Sciatic nerve (tissue), 2 donors: ENCODE results near the gene TCF3. TPM values are rescaled to one million over a fixed set of nuclear protein-coding genes. Genes with fewer than 3 reads are reported as not detected.
A peak's percentile ranks its signal among the peaks of the same experiment; 100 is the strongest.
"Not testable (repeated sequence)": the region's sequence is repeated elsewhere in the genome, so short reads cannot be mapped to it uniquely, and the experiment has no call there.

ENCODE experiments used
- ATAC-seq: fragments of 200-7000 bp; cut with Tn5 transposase; one replicate; pipeline ENCODE4 v1.9.1; 2020; ENCODE audit warnings: mild to moderate bottlenecking, moderate library complexity
- DNase-seq: peaks from one replicate; pipeline ENCODE4 v3.0.0-alpha.2; 2020; ENCODE audit warnings: low spot score
- intact Hi-C: fragments of 100-400 bp; cut with DNase I; formaldehyde crosslinking; loops from one replicate; pipeline ENCODE4 v1.14.2; 2022
- total RNA-seq: library from RNA; stranded (reverse); fragmentation: NEBNext Ultra II Directional; extraction: Animal tissue kit (Norgen Biotek cat#: 25700); gene quantifications from one replicate; pipeline ENCODE4 v1.2.1, GENCODE V29; 2021
- donor health status: DM: no; HTN: no; CAD: no.
- donor health status: DM: no; HTN: no; CAD: no.

Gene TCF3
- total RNA-seq, 1 donor from 2014 or later: 48.7 TPM

DNA sequence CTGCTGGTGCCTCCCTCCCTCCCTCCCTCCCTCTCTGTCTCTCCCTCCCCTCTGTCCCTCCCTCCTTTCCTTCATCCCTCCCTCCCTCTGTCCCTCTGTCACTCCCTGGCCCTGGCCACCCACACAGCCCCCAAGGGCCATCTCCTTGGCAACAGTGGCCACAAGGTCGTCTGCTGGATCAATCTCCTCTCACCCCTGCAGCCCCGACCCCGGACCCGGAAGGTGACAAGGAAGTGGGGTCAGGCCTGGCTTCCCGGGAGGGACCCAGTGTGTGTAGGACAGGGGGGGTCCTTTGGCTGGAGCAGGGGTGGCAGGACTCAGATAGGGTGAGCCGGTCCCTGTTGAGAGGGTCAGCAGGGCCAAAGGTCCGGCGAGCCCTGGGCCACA, 21.9 kb upstream of the TCF3 start:
- no peak for DNase-seq
- intact Hi-C loops: no loop called here
- ATAC-seq: no peak

DNA sequence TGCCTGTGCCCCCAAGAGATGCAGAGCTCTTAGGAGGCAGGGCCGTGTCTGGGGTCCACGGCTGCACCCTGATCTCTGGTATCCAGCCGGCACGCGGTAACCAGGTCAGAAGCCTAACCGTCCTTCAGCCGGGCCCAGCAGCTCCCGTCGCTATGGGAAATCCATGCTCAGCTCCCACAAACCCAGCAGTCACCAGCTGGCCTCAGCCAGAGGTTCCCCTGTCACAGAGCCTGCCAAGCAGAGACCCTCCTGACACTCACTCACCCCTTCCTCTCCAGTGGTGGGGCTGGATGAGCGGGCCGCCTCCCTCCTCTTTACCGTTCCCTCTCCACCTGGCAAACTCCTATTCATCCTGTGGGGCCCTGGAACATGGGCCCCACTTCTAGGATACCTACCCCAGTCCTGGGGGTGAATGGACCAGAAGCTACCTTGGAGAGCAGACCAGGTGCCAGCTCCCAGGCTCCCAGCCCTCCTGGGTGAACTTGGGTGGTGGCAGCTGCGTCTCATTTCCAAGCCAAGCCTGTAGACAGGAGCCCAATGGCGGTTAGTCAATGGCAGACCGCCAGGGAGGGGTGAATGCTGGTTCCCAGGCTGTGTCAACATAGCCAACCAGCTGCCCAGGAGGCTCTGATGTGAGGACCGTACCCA, 21.4 kb upstream of the TCF3 start:
- no peak for ATAC-seq
- intact Hi-C loops: no loop called here

DNA sequence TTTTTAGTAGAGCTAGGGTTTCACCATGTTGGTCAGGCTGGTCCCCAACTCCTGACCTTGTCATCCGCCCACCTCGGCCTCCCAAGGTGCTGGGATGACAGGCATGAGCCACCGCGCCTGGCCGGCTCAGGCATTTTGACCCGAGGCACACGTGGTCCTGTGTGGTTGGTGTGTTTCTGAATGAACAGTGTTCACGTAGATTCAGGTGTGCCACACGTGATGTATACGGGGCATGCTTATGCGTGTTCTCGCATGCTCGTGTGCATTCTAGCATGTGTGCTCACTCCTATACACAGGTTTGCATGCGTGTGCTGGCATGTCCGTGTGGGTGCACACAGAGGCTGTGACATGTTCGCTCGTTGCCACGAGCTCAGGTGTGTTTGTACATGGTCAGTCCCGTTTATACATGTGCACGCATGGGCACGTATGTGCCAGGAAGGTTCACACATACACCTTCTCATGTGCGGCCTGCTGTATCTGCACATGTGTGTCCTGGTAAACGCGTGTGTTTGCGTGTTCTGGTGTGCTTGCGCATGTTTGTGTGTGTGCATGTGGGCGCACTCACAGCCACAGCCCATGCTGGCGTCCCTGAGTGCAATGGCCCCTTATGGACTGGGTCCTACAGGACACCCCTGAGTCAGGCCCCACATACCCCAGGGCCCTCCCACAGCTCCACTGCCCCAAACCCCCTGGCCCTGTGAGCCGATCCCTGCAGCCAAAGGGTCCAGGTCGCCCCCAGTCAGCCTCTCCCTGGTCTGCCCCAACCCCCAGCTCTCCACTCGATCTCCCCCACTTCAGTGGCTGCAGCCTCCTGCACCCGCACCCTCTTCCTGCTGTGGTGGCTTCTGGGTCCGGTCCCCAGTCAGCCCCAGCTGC, 20.6 kb upstream of the TCF3 start:
- ATAC-seq (no peak), DNase-seq (no peak)
- intact Hi-C loops: no loop called here

More for the DNA sequence above, 21.4 kb upstream of the TCF3 start:
- DNase-seq: no peak

DNA sequence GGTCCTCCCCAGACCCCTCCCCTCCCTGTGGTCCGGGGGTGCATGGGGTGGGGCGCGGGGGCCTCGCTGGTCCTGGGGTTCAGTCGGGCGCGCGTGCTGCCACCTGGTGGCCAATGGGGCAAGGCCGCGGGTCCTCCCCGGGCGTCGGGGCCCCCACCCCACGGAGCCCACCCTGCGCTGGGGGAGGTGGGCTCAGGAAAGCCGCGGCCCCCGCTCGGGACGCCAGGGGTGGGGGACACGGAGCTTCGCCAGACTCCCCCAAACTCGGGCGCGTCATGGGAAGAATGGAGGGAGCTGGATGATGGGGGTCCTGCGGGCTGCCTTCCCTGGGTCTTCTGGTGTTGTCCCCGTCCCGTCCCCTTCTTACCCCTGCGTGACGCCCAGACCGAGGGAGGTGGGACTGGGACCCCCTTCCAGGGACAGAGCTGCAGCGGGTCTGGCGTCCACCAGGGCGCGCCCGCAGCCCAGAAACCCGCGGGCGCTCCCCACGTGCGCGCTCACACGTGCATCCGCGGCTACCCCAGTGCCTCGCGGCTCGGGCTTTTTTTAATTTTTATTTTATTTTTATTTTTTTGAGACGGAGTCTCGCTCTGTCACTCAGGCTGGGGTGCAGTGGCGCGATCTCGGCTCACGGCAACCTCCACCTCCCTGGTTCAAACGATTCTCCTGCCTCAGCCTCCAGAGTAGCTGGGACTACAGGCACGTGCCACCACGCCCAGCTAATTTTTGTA, 19.8 kb upstream of the TCF3 start:
- intact Hi-C loops: no loop called here
- peak; percentile 74 for DNase-seq
- ATAC-seq: peak; percentile 69

DNA sequence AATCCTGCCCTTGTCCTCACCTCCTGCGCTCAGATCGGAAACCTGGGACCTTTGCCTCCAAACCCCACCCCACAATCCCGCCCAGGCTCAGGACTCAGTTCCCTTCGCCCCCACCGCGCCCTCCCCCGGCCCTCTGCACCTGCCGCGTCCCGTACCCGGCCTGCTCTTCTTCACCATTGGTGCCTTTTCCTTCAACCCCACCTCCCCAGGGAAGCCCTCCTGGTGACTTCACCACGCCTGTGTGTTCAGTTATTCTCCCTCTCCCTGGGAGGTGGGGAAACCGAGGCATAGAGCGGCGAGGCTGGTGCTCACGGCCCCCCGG, 19.3 kb upstream of the TCF3 start:
- DNase-seq (no peak), ATAC-seq (no peak)
- intact Hi-C loops: no loop called here

DNA sequence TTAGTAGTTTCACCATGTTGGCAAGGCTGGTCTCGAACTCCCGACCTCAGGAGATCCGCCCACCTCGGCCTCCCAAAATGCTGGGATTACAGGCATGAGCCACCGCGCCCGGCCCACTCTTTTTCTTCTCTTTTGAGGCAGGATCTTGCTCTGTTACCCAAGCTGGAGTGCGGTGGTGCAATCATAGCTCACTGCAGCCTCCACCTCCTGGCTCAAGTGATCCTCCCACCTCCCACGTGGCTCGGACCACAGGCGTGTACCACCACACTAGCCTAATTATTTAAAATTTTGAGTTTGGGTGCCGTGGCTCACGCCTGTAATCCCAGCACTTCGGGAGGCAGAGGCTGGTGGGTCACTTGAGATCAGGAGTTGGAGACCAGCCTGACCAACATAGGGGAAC, 18.3 kb upstream of the TCF3 start:
- ATAC-seq, DNase-seq, intact Hi-C loops: not testable (repeated sequence)

DNA sequence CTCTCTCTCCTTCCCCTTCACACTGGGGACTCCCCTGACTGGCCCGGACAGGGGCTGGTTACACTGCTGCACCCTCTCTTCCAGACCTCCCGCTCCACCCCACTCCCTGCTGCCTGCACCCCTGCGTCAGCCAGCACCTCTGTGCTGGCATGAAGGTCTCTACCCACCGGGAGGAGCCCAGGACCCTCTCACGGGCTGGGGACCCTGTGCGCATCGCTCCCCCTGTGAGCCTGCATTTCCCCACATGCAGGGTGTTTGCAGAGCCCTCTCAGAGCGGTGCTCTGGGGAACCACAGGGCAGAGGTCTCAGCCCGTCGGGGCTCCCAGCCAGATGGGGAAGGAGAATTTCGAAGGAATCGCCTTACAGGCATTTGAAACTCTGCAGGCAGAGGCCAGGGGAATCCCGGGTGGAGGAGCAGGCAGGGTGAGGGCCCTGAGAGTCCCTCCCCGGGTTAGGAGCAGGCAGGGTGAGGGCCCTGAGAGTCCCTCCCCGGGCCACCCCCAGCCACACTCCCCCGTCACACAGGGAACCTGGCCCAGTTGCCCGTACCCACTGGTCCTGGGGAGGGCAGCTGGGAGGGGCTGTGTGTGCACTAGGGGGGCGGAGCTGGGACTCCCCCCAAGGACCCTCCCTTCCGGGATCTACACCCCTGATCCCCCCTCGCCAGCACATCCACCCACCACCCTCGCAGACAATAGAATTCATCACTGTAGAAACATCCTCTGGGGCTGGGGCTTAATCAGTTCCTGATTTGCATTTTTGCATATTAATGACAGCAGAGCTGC, 16.3 kb upstream of the TCF3 start:
- intact Hi-C loops: no loop called here
- DNase-seq (no peak), ATAC-seq (peak; percentile 16)

DNA sequence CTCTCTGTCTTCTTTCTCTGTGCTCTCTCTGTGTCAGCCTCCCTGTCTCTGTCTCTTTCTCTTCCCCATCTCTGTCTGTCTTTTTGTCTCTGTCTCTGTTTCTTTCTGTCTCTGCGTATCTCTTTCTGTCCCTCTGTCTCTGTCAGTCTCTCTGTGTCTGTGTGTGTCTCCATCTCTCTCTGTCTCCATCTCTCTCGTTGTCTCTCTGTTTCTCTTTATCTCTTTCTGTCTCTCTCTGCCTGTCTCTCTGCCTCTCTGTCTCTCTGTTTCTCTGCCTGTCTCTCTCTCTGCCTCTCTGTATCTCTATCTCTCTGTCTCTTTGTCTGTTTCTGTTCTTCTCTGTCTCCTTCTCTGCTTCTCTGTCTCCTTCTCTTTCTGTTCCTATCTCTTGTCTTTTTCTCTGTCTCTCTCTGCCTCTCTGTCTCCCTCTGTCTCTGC, 15.7 kb upstream of the TCF3 start:
- DNase-seq (no peak), ATAC-seq (no peak)
- intact Hi-C loops: no loop called here

DNA sequence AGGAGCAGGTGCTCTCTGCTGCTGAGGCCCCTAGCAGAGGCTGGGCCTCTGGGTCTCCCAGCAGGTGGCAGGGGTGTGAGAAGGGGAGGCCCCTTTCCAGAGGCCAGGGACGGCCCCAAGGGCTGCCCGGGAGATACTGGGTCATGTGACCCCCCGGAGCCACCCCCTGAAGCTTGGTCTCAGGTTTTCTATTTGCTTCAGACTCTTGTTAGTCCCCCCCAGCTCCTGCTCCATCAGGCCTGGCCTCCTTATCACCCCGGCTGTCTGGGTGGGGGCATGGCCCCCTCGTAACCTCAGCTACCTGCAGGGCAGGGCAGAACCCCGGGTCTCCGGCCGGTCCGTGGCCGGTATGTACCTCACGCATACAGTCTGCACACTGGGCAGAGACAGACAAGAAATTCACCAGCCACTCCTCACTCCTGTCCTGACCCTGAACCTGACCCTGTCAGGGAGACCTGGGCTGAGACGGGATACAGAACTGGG, 13.2 kb upstream of the TCF3 start:
- intact Hi-C loops: no loop called here
- ATAC-seq: no peak
- no peak for DNase-seq

DNA sequence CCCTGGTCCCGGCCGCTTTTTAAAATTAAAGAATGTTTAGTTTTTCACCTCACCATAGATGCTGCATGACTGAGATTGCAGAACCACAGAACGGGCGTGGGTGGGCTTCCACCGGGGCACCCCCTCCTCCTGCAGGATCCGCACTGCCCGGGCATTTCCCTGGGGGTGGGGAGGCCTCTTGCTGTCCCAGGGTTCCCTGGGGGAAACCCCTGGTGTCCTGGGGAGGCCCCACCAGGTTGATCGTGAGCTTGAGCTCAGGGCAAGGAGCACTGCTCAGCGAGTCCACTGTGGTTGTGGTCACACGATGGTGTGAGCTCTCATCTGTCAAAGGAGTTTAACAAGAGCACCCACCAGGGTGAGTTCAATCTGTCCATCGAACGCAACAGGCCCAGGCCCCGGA, 11.4 kb upstream of the TCF3 start:
- intact Hi-C loops: no loop called here
- no peak for DNase-seq
- no peak for ATAC-seq

DNA sequence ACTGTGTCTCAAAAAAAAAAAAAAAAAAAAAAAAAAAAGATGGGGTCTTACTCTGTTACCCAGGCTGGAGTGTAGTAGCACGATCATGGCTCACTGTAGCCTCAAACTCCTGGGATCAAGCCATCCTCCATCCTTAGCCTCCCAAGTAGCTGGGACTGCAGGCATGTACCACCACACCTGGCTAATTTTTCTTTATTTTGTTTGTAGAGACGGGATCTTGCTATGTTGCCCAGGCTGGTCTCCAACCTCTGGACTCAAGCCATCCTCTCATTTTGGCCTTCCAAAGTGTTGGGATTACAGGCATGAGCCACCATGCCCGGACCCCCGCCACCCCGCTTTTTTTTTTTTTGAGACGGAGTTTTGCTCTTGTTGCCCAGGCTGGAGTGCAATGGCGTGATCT, 10.8 kb upstream of the TCF3 start:
- DNase-seq, ATAC-seq, intact Hi-C loops: not testable (repeated sequence)

DNA sequence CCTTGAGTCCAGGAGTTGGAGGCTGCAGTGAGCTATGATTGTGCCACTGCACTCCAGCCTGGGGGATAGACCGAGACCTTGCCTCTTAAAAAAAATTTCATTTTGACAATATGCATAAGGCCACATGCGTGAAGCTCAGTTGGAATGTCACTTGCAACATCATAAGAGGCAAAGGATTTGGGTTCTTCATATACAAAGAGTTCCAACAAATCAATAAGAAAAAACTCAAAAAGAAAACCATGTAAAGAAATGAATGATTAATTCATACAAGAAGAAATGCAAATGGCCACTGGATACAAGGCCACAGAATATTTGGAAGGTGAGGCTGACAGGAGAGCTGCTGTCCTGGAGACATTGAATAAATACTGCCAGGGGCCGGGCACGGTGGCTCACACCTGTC, 9.6 kb upstream of the TCF3 start:
- intact Hi-C loops: no loop called here
- no peak for ATAC-seq

DNA sequence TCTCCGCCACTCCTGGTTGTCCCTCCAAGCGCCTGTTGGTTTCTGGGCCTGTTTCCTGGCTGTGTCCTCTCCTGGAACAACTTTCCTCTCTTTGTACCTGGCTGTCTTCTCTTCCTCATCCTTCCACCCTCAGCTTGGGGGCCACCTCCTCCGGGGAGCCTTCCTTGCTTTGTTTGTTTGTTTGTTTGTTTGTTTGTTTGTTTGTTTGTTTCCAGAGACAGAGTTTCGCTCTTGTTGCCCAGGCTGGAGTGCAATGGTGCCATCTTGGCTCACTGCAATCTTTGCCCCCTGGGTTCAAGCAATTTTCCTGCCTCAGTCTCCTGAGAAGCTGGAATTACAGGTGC, 6.6 kb upstream of the TCF3 start:
- intact Hi-C loops: no loop called here
- DNase-seq: no peak
- no peak for ATAC-seq

More for the DNA sequence above, 9.6 kb upstream of the TCF3 start:
- no peak for DNase-seq

DNA sequence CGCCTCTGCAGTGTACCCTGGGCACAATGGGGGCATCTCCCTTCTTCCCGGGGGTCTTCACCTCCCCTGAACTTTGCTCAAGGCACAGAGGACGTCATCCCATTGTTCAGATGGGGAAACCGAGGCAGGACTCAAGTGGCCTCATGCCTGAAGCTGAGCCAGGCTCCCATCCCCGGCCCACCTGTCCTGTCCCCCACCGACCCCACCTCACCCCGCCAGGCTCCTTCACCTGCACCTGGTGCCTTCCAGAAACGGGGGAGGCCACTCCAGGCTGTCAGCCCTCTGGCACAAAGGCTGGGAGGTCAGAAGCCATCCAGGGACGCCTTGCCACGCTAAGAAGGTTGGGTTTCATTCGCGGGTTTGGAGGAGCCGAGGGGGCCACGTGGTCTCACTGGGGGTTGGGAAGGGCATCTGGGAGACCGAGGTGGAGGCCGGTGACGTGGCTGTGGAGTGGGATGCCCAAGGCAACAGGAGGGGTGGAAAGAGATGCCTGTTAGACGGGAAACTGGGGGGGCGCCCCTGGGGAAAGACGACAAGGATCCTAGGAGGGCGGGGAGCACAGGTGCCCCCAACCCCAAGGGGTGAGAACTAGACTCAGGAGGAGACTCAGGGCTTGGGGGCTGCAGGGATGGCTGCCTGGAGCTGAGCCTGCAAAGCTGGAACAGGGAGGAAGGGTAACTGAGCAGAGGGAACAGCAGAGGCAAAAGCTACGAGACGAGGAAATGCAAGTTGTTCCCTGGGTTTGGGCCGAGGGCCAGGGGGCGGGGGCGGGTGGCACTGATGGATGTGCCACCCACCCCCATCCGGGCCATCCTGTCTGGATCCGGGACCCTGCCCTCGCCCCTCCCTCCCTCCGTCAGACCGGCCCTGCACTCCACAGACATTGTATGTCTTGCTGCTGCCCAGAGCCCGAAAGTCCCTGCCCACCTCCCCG, 6.0 kb upstream of the TCF3 start:
- intact Hi-C loops: no loop called here
- DNase-seq: no peak
- ATAC-seq: no peak

DNA sequence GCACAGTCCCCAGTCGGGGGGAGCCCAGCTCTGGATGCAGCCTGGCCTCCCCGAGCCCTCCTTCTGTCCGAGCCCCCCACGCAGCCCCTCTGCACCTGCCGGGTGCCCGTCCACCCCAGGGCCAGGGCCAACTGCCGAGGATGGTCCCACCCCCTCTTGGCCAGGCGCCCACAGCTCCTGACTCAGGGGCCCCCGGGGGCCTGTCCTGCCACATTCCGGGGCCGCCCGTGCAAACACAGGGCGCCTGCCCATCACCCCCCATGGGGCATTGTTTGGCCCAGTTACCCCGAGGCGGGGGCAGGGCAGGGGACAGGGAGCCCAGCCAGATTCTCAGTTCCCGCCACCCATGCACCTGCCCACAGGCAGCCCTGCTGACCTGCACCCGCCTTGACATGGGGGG, 5.3 kb upstream of the TCF3 start:
- intact Hi-C loops: no loop called here
- ATAC-seq: no peak
- no peak for DNase-seq

DNA sequence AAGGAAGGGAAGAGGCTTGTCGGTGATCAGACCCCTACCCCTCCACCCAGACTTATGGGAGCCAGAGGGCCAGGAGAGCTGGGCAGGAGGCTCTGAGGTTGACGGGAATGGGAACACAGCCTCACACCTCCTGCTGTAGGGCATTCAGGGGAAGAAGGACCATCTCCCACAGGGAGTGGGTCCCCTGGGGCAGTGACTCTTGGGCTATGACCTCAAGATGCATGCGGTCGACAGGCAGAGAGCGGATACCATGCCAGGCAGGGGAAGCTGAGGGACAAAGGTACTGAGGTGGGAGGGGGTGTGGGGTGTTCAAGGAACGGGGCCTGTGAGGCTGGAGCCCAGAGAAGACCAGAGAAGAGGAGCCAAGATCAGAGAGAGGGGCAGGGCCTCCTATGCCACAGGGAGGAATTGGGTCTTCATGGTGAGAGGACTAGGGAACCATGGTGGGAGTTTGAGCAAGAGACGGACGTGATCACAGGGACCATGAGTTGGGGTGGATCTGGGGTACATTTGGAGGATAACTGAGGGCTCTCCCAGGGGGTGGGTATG, 4.6 kb upstream of the TCF3 start:
- no peak for DNase-seq
- intact Hi-C loops: no loop called here
- ATAC-seq: no peak

DNA sequence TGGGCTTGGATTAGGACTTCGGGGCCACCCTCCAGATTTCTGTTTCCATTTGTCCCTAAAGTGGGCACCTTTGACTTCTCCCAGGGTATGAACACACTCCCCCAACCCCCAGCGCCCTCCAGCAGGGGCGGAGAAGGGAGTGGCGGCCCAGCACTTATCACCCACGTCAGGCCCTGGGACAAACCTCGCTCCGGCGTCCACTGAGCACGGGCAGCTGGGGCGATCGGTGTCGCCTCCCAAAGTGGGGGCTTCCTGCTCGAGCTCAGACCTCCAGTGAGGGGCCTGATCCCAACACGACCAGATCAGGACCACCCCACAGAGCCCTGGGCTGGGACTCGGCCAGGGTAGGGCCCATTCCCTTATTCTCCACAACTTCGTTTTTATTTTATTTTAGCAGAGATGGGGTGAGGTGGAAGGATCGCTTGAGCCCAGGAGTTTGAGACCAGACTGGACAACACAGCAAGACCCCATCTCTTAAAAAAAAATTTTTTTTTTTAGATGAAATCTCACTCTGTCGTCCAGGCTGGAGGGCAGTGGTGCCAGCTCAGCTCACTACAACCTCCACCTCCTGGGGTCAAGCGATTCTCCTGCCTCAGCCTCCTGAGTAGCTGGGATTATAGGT, 3.7 kb upstream of the TCF3 start:
- ATAC-seq (no peak), DNase-seq (no peak)
- intact Hi-C loops: no loop called here
